Measurements from ENCODE around the gene POLR3E.

DNA sequence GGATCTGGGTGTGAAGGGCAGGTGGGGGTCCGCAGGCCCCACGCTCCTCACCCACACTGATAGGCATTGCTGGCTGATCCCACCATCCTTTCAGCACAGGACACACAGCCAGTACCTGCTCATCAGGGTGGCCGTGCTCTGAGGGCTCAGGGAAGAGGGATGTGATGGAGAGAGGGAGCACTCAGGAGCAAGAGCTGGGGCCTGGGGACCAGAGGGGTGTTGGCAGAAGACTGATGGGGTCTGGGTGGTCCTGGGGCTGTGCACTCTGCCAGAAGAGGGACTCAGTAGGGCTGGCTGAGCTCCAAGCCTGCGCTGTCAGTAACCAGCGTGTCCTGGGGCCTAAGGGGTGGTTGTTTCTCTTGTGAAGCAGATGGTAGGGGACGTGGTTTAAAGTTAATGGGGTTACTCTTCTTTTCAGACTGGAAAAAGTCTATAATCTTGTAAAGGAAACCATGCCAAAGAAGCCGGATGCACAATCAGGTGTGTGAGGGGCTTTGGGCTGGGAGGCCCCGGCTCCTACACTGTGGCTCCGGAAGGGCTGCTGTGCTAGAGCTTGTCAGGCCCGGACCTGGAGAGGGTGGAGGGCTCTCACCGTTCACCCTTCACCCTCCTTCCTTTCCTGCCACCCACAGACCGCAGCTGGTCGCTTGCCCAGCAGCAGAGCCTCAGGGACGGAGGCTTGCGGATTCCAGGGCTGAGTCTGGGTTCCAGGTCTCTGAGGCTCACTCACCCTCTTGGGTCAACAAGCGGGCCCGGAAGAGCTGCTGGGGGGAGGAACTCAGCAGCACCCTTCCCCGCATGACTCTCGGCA is 27.8 kb downstream of the POLR3E start:
- TF ChIP-seq, protein P1, sequence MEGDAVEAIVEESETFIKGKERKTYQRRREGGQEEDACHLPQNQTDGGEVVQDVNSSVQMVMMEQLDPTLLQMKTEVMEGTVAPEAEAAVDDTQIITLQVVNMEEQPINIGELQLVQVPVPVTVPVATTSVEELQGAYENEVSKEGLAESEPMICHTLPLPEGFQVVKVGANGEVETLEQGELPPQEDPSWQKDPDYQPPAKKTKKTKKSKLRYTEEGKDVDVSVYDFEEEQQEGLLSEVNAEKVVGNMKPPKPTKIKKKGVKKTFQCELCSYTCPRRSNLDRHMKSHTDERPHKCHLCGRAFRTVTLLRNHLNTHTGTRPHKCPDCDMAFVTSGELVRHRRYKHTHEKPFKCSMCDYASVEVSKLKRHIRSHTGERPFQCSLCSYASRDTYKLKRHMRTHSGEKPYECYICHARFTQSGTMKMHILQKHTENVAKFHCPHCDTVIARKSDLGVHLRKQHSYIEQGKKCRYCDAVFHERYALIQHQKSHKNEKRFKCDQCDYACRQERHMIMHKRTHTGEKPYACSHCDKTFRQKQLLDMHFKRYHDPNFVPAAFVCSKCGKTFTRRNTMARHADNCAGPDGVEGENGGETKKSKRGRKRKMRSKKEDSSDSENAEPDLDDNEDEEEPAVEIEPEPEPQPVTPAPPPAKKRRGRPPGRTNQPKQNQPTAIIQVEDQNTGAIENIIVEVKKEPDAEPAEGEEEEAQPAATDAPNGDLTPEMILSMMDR (conservative IDR thresholded peaks at IDR 0.05) = no peak
- TF ChIP-seq ZFX (IDR thresholded peaks at IDR 0.05) = no peak

All from C4-2B (cell line).